Cardiac fibroblast (primary cell): ENCODE results near the gene SIK3.

Source experiments
- DNase-seq, 2 donors: peaks; one replicate each; pipeline versions ENCODE4 v3.0.0 to v3.0.0-alpha.2; 2010; ENCODE audit warnings: low read depth in 2 of 2
- H3K4me3 ChIP-seq, 2 donors: replicated peaks in 1 of 2; 1 replicate in 1 of 2; 2 replicates in 1 of 2; pipeline ENCODE4 v1.5.1; 2011; ENCODE audit warnings: low read depth in 2 of 2, low read length in 2 of 2, mild to moderate bottlenecking in 2 of 2, moderate library complexity in 1 of 2
- CTCF ChIP-seq: IDR thresholded peaks from one replicate; pipeline ENCODE4 v1.5.1; 2011; ENCODE audit warnings: low read depth, mild to moderate bottlenecking, low read length, inconsistent platforms

SIK3 gene

GRCh38 chr11:116822575-116822974 is 275.7 kb downstream of the SIK3 start:
- no peak for DNase-seq
- H3K4me3 ChIP-seq = no peak overlapping the region
- no peak for TF ChIP-seq CTCF

- DNase-seq = no peak
- no peak for TF ChIP-seq CTCF
- no peak overlapping the region for H3K4me3 ChIP-seq
Observed at GRCh38 chr11:116821050-116821918, 276.9 kb downstream of the SIK3 start.

- DNase-seq = no peak
- TF ChIP-seq CTCF = no peak
- no peak overlapping the region for H3K4me3 ChIP-seq
Observed at GRCh38 chr11:116819049-116819448, 279.2 kb downstream of the SIK3 start.

- DNase-seq = no peak
- H3K4me3 ChIP-seq = no peak overlapping the region
- no peak for TF ChIP-seq CTCF
Observed at GRCh38 chr11:116814502-116814901, 283.7 kb downstream of the SIK3 start.

- no peak for TF ChIP-seq CTCF
- no peak overlapping the region for H3K4me3 ChIP-seq
- peak in 1 of 2 donors; percentile 45 for DNase-seq
Observed at GRCh38 chr11:116813781-116814471, 284.3 kb downstream of the SIK3 start.

- DNase-seq = no peak
- TF ChIP-seq CTCF = no peak
- no peak overlapping the region for H3K4me3 ChIP-seq
Observed at GRCh38 chr11:116813170-116813569, 285.1 kb downstream of the SIK3 start.
